Skeletal muscle satellite cell (primary cell): ENCODE measurements around the gene ARR3.
"Not testable (repeated sequence)": the region's sequence is repeated elsewhere in the genome, so short reads cannot be mapped to it uniquely, and the experiment has no call there.

Source experiments
- H3K27me3 ChIP-seq: 2 replicates; pipeline ENCODE4 v1.7.0; 2013; ENCODE audit warnings: low read length; ENCODE audit not compliant: control insufficient read depth, insufficient read depth
- H3K36me3 ChIP-seq: 2 replicates; pipeline ENCODE4 v1.7.0; 2013; ENCODE audit warnings: mild to moderate bottlenecking, control low read depth, low read length; ENCODE audit not compliant: insufficient read depth
- H3K4me1 ChIP-seq: 2 replicates; pipeline ENCODE4 v1.7.0; 2013; ENCODE audit warnings: low read length; ENCODE audit not compliant: control insufficient read depth, insufficient read depth
- H3K4me2 ChIP-seq: 2 replicates; pipeline ENCODE4 v1.7.0; 2013; ENCODE audit warnings: mild to moderate bottlenecking, low read length
- H3K4me3 ChIP-seq: 2 replicates; pipeline ENCODE4 v1.7.0; 2013; ENCODE audit warnings: low read length
- H3K9ac ChIP-seq: 2 replicates; pipeline ENCODE4 v1.7.0; 2013; ENCODE audit warnings: mild to moderate bottlenecking, low read depth, low read length, moderate library complexity
- H3K9me3 ChIP-seq: replicated peaks from 2 replicates; pipeline ENCODE4 v1.7.0; 2013; ENCODE audit warnings: mild to moderate bottlenecking, control low read depth, low read length

The ARR3 gene

DNA sequence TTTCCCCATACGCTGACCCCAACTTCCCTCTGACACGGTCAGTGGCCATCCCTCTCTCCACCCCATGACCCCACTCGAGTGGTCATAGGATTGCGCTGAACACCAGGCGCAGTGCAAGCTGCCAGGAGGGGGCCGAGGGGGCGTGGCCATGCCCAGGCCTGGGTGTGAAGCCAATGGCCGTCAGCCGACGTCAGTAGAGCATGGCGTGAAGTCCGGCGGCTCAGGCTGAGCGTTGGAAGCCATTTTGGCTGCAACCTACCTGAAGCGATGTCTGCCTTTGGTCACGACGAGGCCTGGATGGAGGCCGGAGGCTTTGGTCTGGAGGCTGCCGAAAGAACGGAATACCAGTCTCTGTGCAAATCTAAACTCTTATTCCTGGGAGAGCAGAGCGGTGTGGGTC lies 13.8 kb downstream of the ARR3 start, which contains the start of gene RAB41:
Gene RAB41, plus strand, starts transcription at position 222 of the 400 bp plus-strand sequence. Its CDS starts 46 bp downstream, at position 268.
- H3K9me3 ChIP-seq, result no peaks in the 10 kb centered on the region
- no peak within 1 kb of the TSS for H3K4me2 ChIP-seq
- no peaks in the 10 kb centered on the region for H3K27me3 ChIP-seq
- H3K4me3 ChIP-seq, result no peak within 1 kb of the TSS
- no peak within 1 kb of the TSS for H3K9ac ChIP-seq
- no peaks in the 10 kb centered on the region for H3K36me3 ChIP-seq
- no peaks in the 10 kb centered on the region for H3K4me1 ChIP-seq

- H3K27me3 ChIP-seq, result no peaks in the 10 kb centered on the region
- H3K9ac ChIP-seq, result peak overlapping the region; percentile 87
- peak overlapping the region; percentile 76 for H3K4me3 ChIP-seq
- H3K9me3 ChIP-seq, result no peaks in the 10 kb centered on the region
- peaks cover 11% of the 10 kb centered on the region for H3K4me1 ChIP-seq
- H3K4me2 ChIP-seq, result peak overlapping the region; percentile 84
- H3K36me3 ChIP-seq, result peaks cover 4% of the 10 kb centered on the region
Measured at GRCh38 chrX:70289168-70289792, 21.1 kb downstream of the ARR3 start.

DNA sequence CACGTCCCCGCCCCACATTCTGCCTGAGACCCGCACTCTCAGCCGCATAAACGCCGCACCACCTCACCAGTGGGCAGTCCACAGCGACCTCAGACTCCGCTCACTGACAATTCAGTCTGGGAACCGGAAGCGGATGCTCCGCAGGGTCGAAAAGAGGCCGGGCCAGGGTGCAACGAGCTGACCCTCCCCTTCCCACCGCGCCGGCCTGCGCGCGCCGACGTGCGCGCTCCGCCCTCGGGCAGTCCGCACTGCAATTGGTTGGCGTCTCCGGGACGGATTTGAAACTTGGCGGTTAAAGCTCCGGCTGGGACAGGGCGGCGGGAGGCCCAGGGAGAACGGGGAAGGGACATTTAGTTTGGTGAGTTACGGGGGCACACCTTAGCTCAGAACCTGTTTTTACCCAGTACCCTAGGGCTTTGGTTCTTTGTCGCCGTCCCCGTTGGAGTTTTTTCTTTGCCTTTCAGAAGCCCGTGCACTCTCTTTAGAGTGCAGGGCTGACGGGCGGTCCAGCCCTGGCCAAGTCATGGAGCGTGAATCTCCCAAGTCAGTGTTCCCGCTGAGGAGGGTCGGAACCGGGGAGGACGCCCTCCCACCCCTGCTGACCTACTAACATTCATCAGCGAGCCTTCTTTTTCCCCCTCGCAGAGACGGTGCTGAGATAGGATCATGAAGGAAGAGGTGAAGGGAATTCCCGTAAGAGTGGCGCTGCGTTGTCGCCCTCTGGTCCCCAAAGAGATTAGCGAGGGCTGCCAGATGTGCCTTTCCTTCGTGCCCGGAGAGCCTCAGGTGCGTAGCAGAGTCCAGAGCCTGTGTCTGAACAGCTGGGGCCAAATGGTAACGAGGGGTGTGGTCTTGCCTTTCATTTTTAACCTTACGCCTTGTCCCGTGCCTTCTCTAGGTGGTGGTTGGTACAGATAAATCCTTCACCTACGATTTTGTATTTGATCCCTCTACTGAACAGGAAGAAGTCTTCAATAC lies 21.9 kb downstream of the ARR3 start, which contains the start of the genes KIF4A and PDZD11:
Gene KIF4A, plus strand, starts transcription at position 312 of the 978 bp plus-strand sequence. Its CDS starts 355 bp downstream, at position 667.
Gene PDZD11, minus strand, starts transcription at position 135 of the 978 bp plus-strand sequence. CDS start 586 bp downstream, outside the sequence.
- Histone ChIP-seq H3K36me3 (peaks cover 4% of the 10 kb centered on the region), H3K4me3 (peak within 1 kb of the TSS; percentile 76), H3K9ac (peak within 1 kb of the TSS; percentile 87)

DNA sequence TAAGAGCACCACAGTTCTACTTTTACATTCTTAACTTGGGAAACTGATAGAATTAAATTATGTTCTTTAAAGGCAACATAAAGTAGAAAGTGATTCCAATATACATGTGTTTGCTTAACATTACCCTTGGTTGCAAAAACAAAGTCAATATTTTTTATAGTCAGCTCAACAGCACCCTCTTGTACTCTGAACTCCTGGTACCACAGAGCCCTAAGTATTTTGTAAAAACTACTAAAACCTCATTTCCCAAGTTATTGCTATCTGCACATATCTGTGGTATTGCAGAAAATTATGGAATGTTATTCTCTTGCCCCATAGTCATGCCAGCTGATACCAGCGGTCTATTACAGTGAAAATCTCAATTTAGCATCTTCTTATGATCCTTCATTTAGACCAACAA lies 24.7 kb downstream of the ARR3 start:
- peak overlapping the region; percentile 82 for H3K4me2 ChIP-seq
- H3K4me3 ChIP-seq, result no peak overlapping the region
- H3K4me1 ChIP-seq, result peaks cover 11% of the 10 kb centered on the region
- H3K9me3 ChIP-seq, result no peaks in the 10 kb centered on the region
- no peaks in the 10 kb centered on the region for H3K27me3 ChIP-seq
- peak overlapping the region; percentile 5 for H3K9ac ChIP-seq
- peaks cover under 1% of the 10 kb centered on the region for H3K36me3 ChIP-seq

More for the DNA sequence above, 21.9 kb downstream of the ARR3 start, which contains the start of the genes KIF4A and PDZD11:
- H3K4me2 ChIP-seq, result peak within 1 kb of the TSS; percentile 84
- peaks cover 11% of the 10 kb centered on the region for H3K4me1 ChIP-seq
- H3K27me3 ChIP-seq, result no peaks in the 10 kb centered on the region
- H3K9me3 ChIP-seq, result no peaks in the 10 kb centered on the region

DNA sequence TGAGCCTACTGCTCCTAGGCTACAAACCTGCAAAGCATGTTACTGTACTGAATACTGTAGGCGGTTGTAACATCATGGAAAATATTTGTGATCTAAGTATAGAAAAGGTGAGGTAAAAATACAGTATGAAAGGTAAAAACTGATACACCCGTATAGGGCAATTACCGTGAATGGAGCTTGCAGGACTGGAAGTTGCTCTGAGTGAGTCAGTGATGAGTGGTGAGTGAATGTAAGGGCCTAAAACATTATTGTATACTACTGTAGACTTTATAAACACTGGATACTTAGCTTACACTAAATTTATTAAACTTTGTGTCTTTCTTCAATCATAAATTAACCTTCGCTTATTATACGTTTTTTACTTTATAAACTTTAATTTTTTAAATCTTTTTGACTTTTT lies 25.5 kb downstream of the ARR3 start:
- Histone ChIP-seq H3K4me2 (no peak overlapping the region), H3K9ac (no peak overlapping the region), H3K9me3 (no peaks in the 10 kb centered on the region), H3K4me3 (no peak overlapping the region), H3K27me3 (no peaks in the 10 kb centered on the region), H3K36me3 (no peaks in the 10 kb centered on the region), H3K4me1 (peaks cover 11% of the 10 kb centered on the region)

- peaks cover 3% of the 10 kb centered on the region for H3K36me3 ChIP-seq
- no peak overlapping the region for H3K4me3 ChIP-seq
- H3K4me1 ChIP-seq, result no peaks in the 10 kb centered on the region
- no peaks in the 10 kb centered on the region for H3K27me3 ChIP-seq
- H3K9me3 ChIP-seq, result no peaks in the 10 kb centered on the region
- no peak overlapping the region for H3K9ac ChIP-seq
- H3K4me2 ChIP-seq, result no peak overlapping the region
Measured at GRCh38 chrX:70301716-70302115, 33.6 kb downstream of the ARR3 start.

DNA sequence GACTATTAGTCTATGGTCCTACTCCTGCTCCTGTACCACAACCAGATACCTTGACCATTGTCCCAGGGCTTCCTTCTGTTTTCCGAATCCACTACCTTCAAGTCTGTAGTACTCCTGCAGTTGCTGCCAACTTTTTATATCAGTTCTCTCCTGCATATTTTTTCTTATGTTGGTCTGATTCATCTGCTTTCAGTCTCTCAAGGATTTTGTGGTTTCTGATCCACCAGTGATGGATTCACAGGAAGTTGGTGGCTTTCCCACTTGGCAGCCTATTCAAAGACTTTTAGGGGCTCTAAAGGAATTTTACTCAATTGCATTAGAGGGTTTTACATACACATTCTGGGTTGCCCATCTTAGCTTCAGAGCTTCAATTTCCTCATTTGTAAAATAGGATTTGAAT lies 45.4 kb downstream of the ARR3 start:
- Histone ChIP-seq H3K9me3 (no peaks in the 10 kb centered on the region), H3K27me3 (no peaks in the 10 kb centered on the region), H3K4me3 (no peak overlapping the region), H3K4me2 (no peak overlapping the region), H3K36me3 (no peaks in the 10 kb centered on the region), H3K9ac (no peak overlapping the region), H3K4me1 (no peaks in the 10 kb centered on the region)

GRCh38 chrX:70322784-70323183 lies 54.6 kb downstream of the ARR3 start:
- no peaks in the 10 kb centered on the region for H3K36me3 ChIP-seq
- no peaks in the 10 kb centered on the region for H3K4me1 ChIP-seq
- H3K4me2 ChIP-seq, result no peak overlapping the region
- no peak overlapping the region for H3K4me3 ChIP-seq
- H3K9ac ChIP-seq, result no peak overlapping the region
- no peaks in the 10 kb centered on the region for H3K27me3 ChIP-seq
- no peaks in the 10 kb centered on the region for H3K9me3 ChIP-seq

DNA sequence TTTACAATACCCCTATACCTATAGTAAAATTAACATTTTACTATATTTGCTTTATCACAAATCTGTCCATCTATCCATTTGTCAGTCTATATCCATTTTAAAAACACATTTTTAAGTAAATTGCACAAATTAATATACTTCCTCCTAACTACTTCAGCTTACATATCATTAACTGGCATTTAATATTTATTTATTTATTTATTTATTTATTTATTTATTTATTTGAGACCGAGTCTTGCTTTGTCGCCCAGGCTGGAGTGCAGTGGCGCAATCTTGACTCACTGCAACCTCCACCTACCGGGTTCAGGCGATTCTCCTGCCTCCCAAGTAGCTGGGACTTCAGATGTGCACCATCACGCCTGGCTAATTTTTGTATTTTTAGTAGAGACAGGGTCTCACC lies 55.5 kb downstream of the ARR3 start:
- not testable (repeated sequence) for H3K27me3 ChIP-seq, H3K4me3 ChIP-seq, H3K4me1 ChIP-seq, H3K36me3 ChIP-seq, H3K4me2 ChIP-seq, H3K9ac ChIP-seq, H3K9me3 ChIP-seq

- H3K27me3 ChIP-seq, result no peaks in the 10 kb centered on the region
- no peaks in the 10 kb centered on the region for H3K36me3 ChIP-seq
- no peaks in the 10 kb centered on the region for H3K9me3 ChIP-seq
Measured at GRCh38 chrX:70324326-70324725, 56.2 kb downstream of the ARR3 start.

DNA sequence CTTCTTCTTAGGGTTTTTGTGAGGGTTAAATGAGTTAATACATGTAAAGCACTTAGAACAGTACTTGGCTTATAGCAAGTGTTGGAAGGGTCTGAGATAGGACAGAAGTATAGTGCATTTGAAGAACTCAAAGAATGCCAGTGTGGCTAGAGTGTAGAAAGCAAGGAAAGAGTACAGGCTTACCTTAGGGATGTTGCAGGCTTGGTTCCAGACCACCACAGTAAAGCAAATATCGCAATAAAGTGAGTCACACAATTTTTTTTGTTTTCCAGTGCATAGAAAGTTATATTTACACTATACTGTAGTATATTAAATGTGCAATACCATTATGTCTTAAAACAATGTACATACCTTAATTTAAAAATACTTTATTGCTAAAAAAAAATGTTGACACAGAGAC lies 63.0 kb downstream of the ARR3 start:
- Histone ChIP-seq H3K27me3 (no peaks in the 10 kb centered on the region), H3K4me3 (no peak overlapping the region), H3K9ac (no peak overlapping the region), H3K36me3 (no peaks in the 10 kb centered on the region), H3K4me2 (no peak overlapping the region), H3K4me1 (no peaks in the 10 kb centered on the region), H3K9me3 (no peaks in the 10 kb centered on the region)

More at GRCh38 chrX:70324326-70324725, 56.2 kb downstream of the ARR3 start:
- no peak overlapping the region for H3K4me3 ChIP-seq
- H3K4me2 ChIP-seq, result no peak overlapping the region
- no peaks in the 10 kb centered on the region for H3K4me1 ChIP-seq
- no peak overlapping the region for H3K9ac ChIP-seq
